Measurements from ENCODE around the gene ANKRD49. TPM values are rescaled to one million over a fixed set of nuclear protein-coding genes. Genes with fewer than 3 reads are reported as not detected.
A peak's percentile ranks its signal among the peaks of the same experiment; 100 is the strongest.
"Not testable (repeated sequence)": the region's sequence is repeated elsewhere in the genome, so short reads cannot be mapped to it uniquely, and the experiment has no call there.

The ANKRD49 gene
- polyA plus RNA-seq, 4 donors, result 23.9 to 31.9 (median 26.0) TPM

GRCh38 chr11:94504689-94505293, 11.0 kb downstream of the ANKRD49 start:
- no peak for DNase-seq (ENCODE audit: low read depth in 4 of 4, low spot score in 2 of 4)

GRCh38 chr11:94506513-94506912, 12.7 kb downstream of the ANKRD49 start:
- not testable (repeated sequence) for DNase-seq (ENCODE audit: low read depth in 4 of 4, low spot score in 2 of 4)

- no peak for DNase-seq (ENCODE audit: low read depth in 4 of 4, low spot score in 2 of 4)
Observed at GRCh38 chr11:94507485-94507884, 13.7 kb downstream of the ANKRD49 start.

- peak in 1 of 4 donors; percentile 46 for DNase-seq (ENCODE audit: low read depth in 4 of 4, low spot score in 2 of 4)
Observed at GRCh38 chr11:94511932-94512781, 18.4 kb downstream of the ANKRD49 start, which contains the start of gene C11orf97. Gene C11orf97 (plus strand): TSS chr11:94512461. CDS start chr11:94512529, 68 bp downstream.

- DNase-seq (ENCODE audit: low read depth in 4 of 4, low spot score in 2 of 4), result no peak
Observed at GRCh38 chr11:94513091-94513490, 19.3 kb downstream of the ANKRD49 start.

- DNase-seq (ENCODE audit: low read depth in 4 of 4, low spot score in 2 of 4), result no peak
Observed at GRCh38 chr11:94515398-94515797, 21.6 kb downstream of the ANKRD49 start.

- DNase-seq (ENCODE audit: low read depth in 4 of 4, low spot score in 2 of 4), result no peak
Observed at GRCh38 chr11:94516725-94517124, 22.9 kb downstream of the ANKRD49 start.

GRCh38 chr11:94518300-94518699, 24.5 kb downstream of the ANKRD49 start:
- DNase-seq (ENCODE audit: low read depth in 4 of 4, low spot score in 2 of 4), result no peak

- no peak for DNase-seq (ENCODE audit: low read depth in 4 of 4, low spot score in 2 of 4)
Observed at GRCh38 chr11:94519478-94520084, 25.8 kb downstream of the ANKRD49 start.

GRCh38 chr11:94521684-94522083, 27.9 kb downstream of the ANKRD49 start:
- no peak for DNase-seq (ENCODE audit: low read depth in 4 of 4, low spot score in 2 of 4)

GRCh38 chr11:94524341-94524740, 30.6 kb downstream of the ANKRD49 start:
- no peak for DNase-seq (ENCODE audit: low read depth in 4 of 4, low spot score in 2 of 4)

GRCh38 chr11:94525546-94526324, 32.0 kb downstream of the ANKRD49 start:
- peak in 1 of 4 donors; percentile 66 for DNase-seq (ENCODE audit: low read depth in 4 of 4, low spot score in 2 of 4)

- no peak for DNase-seq (ENCODE audit: low read depth in 4 of 4, low spot score in 2 of 4)
Observed at GRCh38 chr11:94526645-94527438, 33.1 kb downstream of the ANKRD49 start.

- DNase-seq (ENCODE audit: low read depth in 4 of 4, low spot score in 2 of 4), result no peak
Observed at GRCh38 chr11:94528551-94528950, 34.8 kb downstream of the ANKRD49 start.

GRCh38 chr11:94532211-94532610, 38.4 kb downstream of the ANKRD49 start:
- no peak for DNase-seq (ENCODE audit: low read depth in 4 of 4, low spot score in 2 of 4)

GRCh38 chr11:94533206-94533605, 39.4 kb downstream of the ANKRD49 start:
- no peak for DNase-seq (ENCODE audit: low read depth in 4 of 4, low spot score in 2 of 4)

- no peak for DNase-seq (ENCODE audit: low read depth in 4 of 4, low spot score in 2 of 4)
Observed at GRCh38 chr11:94533696-94534630, 40.2 kb downstream of the ANKRD49 start.

- no peak for DNase-seq (ENCODE audit: low read depth in 4 of 4, low spot score in 2 of 4)
Observed at GRCh38 chr11:94536386-94536785, 42.6 kb downstream of the ANKRD49 start.

All from left renal cortex interstitium (tissue), 4 donors.